Sigmoid colon (tissue), 7 donors: ENCODE measurements around the gene GATD1. TPM values are rescaled to one million over a fixed set of nuclear protein-coding genes. Genes with fewer than 3 reads are reported as not detected.

Experiments
- DNase-seq: peaks from one replicate; pipeline ENCODE4 v3.0.0-alpha.2; 2019
- H3K27ac ChIP-seq, 4 donors: fragments of 200-600 bp; sonication (generic); one replicate each; pipeline ENCODE4 v1.5.1; 2016 to 2019; ENCODE audit warnings: mild to moderate bottlenecking in 1 of 4
- H3K27me3 ChIP-seq, 3 donors: fragments of 200-600 bp; sonication (generic); one replicate each; pipeline ENCODE4 v1.5.1; 2019; ENCODE audit warnings: mild to moderate bottlenecking in 1 of 3
- H3K36me3 ChIP-seq, 4 donors: fragments of 200-600 bp; sonication (generic); one replicate each; pipeline ENCODE4 v1.5.1; 2016 to 2019
- H3K4me1 ChIP-seq, 4 donors: fragments of 200-600 bp; sonication (generic); one replicate each; pipeline ENCODE4 v1.5.1; 2017 to 2019
- H3K4me3 ChIP-seq, 4 donors: fragments of 200-600 bp; sonication (generic); one replicate each; pipeline ENCODE4 v1.5.1; 2017 to 2019; ENCODE audit warnings: mild to moderate bottlenecking in 2 of 4, moderate library complexity in 1 of 4
- H3K9me3 ChIP-seq, 4 donors: fragments of 200-600 bp in 3 of 4; sonication (generic) in 3 of 4; one replicate each; pipeline versions ENCODE4 v1.5.1 to v1.6.1; 2013 to 2019
- CTCF ChIP-seq, 4 experiments: fragments of 450-650 bp in 3 of 4; fragments of 200-600 bp in 1 of 4; IDR thresholded peaks; one replicate each; pipeline ENCODE4 v1.5.1; 2016 to 2019; ENCODE audit warnings: antibody characterized with exemption in 4 of 4, mild to moderate bottlenecking in 3 of 4, moderate library complexity in 2 of 4
- EP300 ChIP-seq, 4 donors: sonication (generic); formaldehyde crosslinking; IDR thresholded peaks; one replicate each; pipeline ENCODE4 v1.6.1; 2017; ENCODE audit warnings: antibody characterized with exemption in 4 of 4
- POLR2A ChIP-seq, 2 donors: fragments of 450-650 bp; IDR thresholded peaks; one replicate each; pipeline ENCODE4 v1.6.1; 2016; ENCODE audit warnings: antibody characterized with exemption in 2 of 2, mild to moderate bottlenecking in 2 of 2, moderate library complexity in 2 of 2
- POLR2AphosphoS5 ChIP-seq, 4 donors: sonication (generic); formaldehyde crosslinking; IDR thresholded peaks; one replicate each; pipeline ENCODE4 v1.6.1; 2017; ENCODE audit warnings: antibody characterized with exemption in 4 of 4
- WGBS, 2 donors: extraction: QIAGEN DNeasy Blood & Tissue Kit; methylation state at CpG; one replicate each; pipeline ENCODE4 v1.1.7; 2013; 5-methylcytosine and 5-hydroxymethylcytosine counted together
- intact Hi-C: fragments of 100-400 bp; cut with DNase I; formaldehyde crosslinking; loops from one replicate; pipeline ENCODE4 v1.15.1; 2023
- polyA plus RNA-seq, 3 donors: library from polyadenylated mRNA; stranded (reverse); fragments of 200-250 nt; gene quantifications; one replicate each; pipeline ENCODE4 v1.2.3, GENCODE V29; 2013
- total RNA-seq, 4 donors: library from RNA; depleted of rRNA; stranded (reverse); fragments of >200 nt; gene quantifications; one replicate each; pipeline ENCODE4 v1.1.0, GENCODE V29; 2016
- donor health status: healthy with polysubstance abuse.
- donor health status: Bipolar disorder and iron deficiency.
- donor health status: healthy.

GATD1 gene
- total and polyA plus RNA-seq, 7 donors, result 6.7 to 55.9 (median 15.7) TPM

GRCh38 chr11:770642-771616, 6.4 kb downstream of the GATD1 start:
- WGBS, 2 donors, result 92 to 94% methylated on average over 32 of the region's 32 CpGs
- no peaks in the 10 kb centered on the region for H3K27me3 ChIP-seq
- H3K4me3 ChIP-seq, result no peak overlapping the region
- intact Hi-C loops, result no loop called here
- TF ChIP-seq POLR2A (IDR thresholded peaks at IDR 0.05) (no peak), EP300 (IDR thresholded peaks at IDR 0.05) (no peak), POLR2AphosphoS5 (IDR thresholded peaks at IDR 0.05) (no peak), CTCF (IDR thresholded peaks at IDR 0.05) (no peak)
- peak; percentile 65 for DNase-seq
- no peak overlapping the region for H3K27ac ChIP-seq
- H3K4me1 ChIP-seq, result peaks cover 0 to 25% (median 17%) of the 10 kb centered on the region in 4 donors
- H3K36me3 ChIP-seq, result peaks cover 0 to 63% (median 22%) of the 10 kb centered on the region in 4 donors
- no peaks in the 10 kb centered on the region for H3K9me3 ChIP-seq

- Histone ChIP-seq H3K9me3 (no peaks in the 10 kb centered on the region), H3K4me3 (no peak overlapping the region), H3K4me1 (peaks cover 0 to 17% (median 8%) of the 10 kb centered on the region in 4 donors), H3K36me3 (peaks cover 0 to 71% (median 22%) of the 10 kb centered on the region in 4 donors), H3K27me3 (no peaks in the 10 kb centered on the region), H3K27ac (no peak overlapping the region)
- WGBS, 2 donors, result 91 to 92% methylated on average over 23 of the region's 23 CpGs
- DNase-seq, result no peak
- TF ChIP-seq POLR2AphosphoS5 (IDR thresholded peaks at IDR 0.05) (no peak), EP300 (IDR thresholded peaks at IDR 0.05) (no peak), CTCF (IDR thresholded peaks at IDR 0.05) (no peak), POLR2A (IDR thresholded peaks at IDR 0.05) (no peak)
- intact Hi-C loops, result no loop called here
Observed at GRCh38 chr11:769887-770641, 7.2 kb downstream of the GATD1 start.

- intact Hi-C loops, result no loop called here
- TF ChIP-seq POLR2A (IDR thresholded peaks at IDR 0.05), result no peak
- no peak for TF ChIP-seq POLR2AphosphoS5 (IDR thresholded peaks at IDR 0.05)
- no peak for TF ChIP-seq EP300 (IDR thresholded peaks at IDR 0.05)
- no peak for TF ChIP-seq CTCF (IDR thresholded peaks at IDR 0.05)
- Histone ChIP-seq H3K4me1 (no peaks in the 10 kb centered on the region), H3K4me3 (no peak overlapping the region), H3K36me3 (peaks cover 13 to 80% (median 33%) of the 10 kb centered on the region in 4 donors), H3K27ac (no peak overlapping the region), H3K27me3 (no peaks in the 10 kb centered on the region), H3K9me3 (no peaks in the 10 kb centered on the region)
- WGBS, 2 donors, result 96 to 97% methylated on average over 11 of the region's 11 CpGs
- no peak for DNase-seq
Observed at GRCh38 chr11:767238-767637, 10.0 kb downstream of the GATD1 start.

- Histone ChIP-seq H3K36me3 (peaks cover 13 to 80% (median 31%) of the 10 kb centered on the region in 4 donors), H3K4me3 (no peak overlapping the region)
- intact Hi-C loops, result no loop called here
Observed at GRCh38 chr11:766936-767210, 10.4 kb downstream of the GATD1 start.

More at GRCh38 chr11:766936-767210, 10.4 kb downstream of the GATD1 start:
- TF ChIP-seq EP300 (IDR thresholded peaks at IDR 0.05) (no peak), CTCF (IDR thresholded peaks at IDR 0.05) (no peak), POLR2A (IDR thresholded peaks at IDR 0.05) (no peak), POLR2AphosphoS5 (IDR thresholded peaks at IDR 0.05) (no peak)
- H3K4me1 ChIP-seq, result no peaks in the 10 kb centered on the region
- no peaks in the 10 kb centered on the region for H3K9me3 ChIP-seq
- no peak overlapping the region for H3K27ac ChIP-seq
- no peak for DNase-seq
- no peaks in the 10 kb centered on the region for H3K27me3 ChIP-seq
- WGBS, 2 donors, result 95 to 99% methylated on average over 2 of the region's 2 CpGs
